Skeletal muscle tissue (tissue), 4 donors: ENCODE data around the gene ZDHHC9. TPM values are rescaled to one million over a fixed set of nuclear protein-coding genes. Genes with fewer than 3 reads are reported as not detected.

Experiments
- H3K27ac ChIP-seq: one replicate; pipeline ENCODE4 v1.7.0; 2013; ENCODE audit warnings: mild to moderate bottlenecking, low read depth, low read length, inconsistent platforms
- H3K27me3 ChIP-seq, 3 donors: one replicate each; pipeline ENCODE4 v1.7.0; 2013; ENCODE audit warnings: low read length in 3 of 3; ENCODE audit not compliant: control insufficient read depth in 3 of 3, insufficient read depth in 3 of 3
- H3K36me3 ChIP-seq, 3 donors: one replicate each; pipeline ENCODE4 v1.7.0; 2013; ENCODE audit warnings: low read length in 3 of 3; ENCODE audit not compliant: control insufficient read depth in 3 of 3, insufficient read depth in 3 of 3
- H3K4me1 ChIP-seq, 3 donors: one replicate each; pipeline ENCODE4 v1.7.0; 2013; ENCODE audit warnings: low read length in 3 of 3, mild to moderate bottlenecking in 3 of 3; ENCODE audit not compliant: control insufficient read depth in 3 of 3, insufficient read depth in 3 of 3
- H3K4me3 ChIP-seq, 3 donors: one replicate each; pipeline ENCODE4 v1.7.0; 2013; ENCODE audit warnings: low read length in 3 of 3
- H3K9ac ChIP-seq, 3 donors: one replicate each; pipeline ENCODE4 v1.7.0; 2013; ENCODE audit warnings: low read length in 3 of 3, mild to moderate bottlenecking in 3 of 3, moderate library complexity in 2 of 3, low read depth in 1 of 3
- H3K9me3 ChIP-seq, 3 donors: one replicate each; pipeline ENCODE4 v1.7.0; 2013; ENCODE audit warnings: low read length in 3 of 3; ENCODE audit not compliant: control insufficient read depth in 3 of 3
- total RNA-seq: library from RNA; depleted of rRNA; stranded (reverse); fragments of >200 nt; gene quantifications from one replicate; pipeline ENCODE4 v1.2.3, GENCODE V29; 2014
- donor health status: Osteomylitis.

Gene ZDHHC9
- total RNA-seq, 1 donor from 2014 or later, result 17.7 TPM

GRCh38 chrX:129823522-129823921, 20.2 kb downstream of the ZDHHC9 start:
- no peaks in the 10 kb centered on the region for H3K27me3 ChIP-seq
- no peaks in the 10 kb centered on the region for H3K9me3 ChIP-seq
- no peak overlapping the region for H3K9ac ChIP-seq
- H3K4me3 ChIP-seq, result no peak overlapping the region
- no peaks in the 10 kb centered on the region for H3K4me1 ChIP-seq
- H3K36me3 ChIP-seq, result no peaks in the 10 kb centered on the region
- H3K27ac ChIP-seq, result no peak overlapping the region

- no peak overlapping the region for H3K4me3 ChIP-seq
- no peak overlapping the region for H3K9ac ChIP-seq
- H3K4me1 ChIP-seq, result no peaks in the 10 kb centered on the region
- H3K27ac ChIP-seq, result no peak overlapping the region
- no peaks in the 10 kb centered on the region for H3K9me3 ChIP-seq
- no peaks in the 10 kb centered on the region for H3K36me3 ChIP-seq
- H3K27me3 ChIP-seq, result no peaks in the 10 kb centered on the region
Observed at GRCh38 chrX:129823115-129823514, 20.6 kb downstream of the ZDHHC9 start.

GRCh38 chrX:129818123-129818522, 25.6 kb downstream of the ZDHHC9 start:
- H3K27ac ChIP-seq, result no peak overlapping the region
- no peaks in the 10 kb centered on the region for H3K27me3 ChIP-seq
- no peaks in the 10 kb centered on the region for H3K9me3 ChIP-seq
- H3K36me3 ChIP-seq, result no peaks in the 10 kb centered on the region
- no peaks in the 10 kb centered on the region for H3K4me1 ChIP-seq
- no peak overlapping the region for H3K4me3 ChIP-seq
- H3K9ac ChIP-seq, result no peak overlapping the region

- peaks cover 3 to 8% (median 5%) of the 10 kb centered on the region in 3 donors for H3K36me3 ChIP-seq
Observed at GRCh38 chrX:129813662-129814368, 29.9 kb downstream of the ZDHHC9 start.

GRCh38 chrX:129808829-129809796, 34.6 kb downstream of the ZDHHC9 start:
- Histone ChIP-seq H3K4me3 (no peak overlapping the region), H3K4me1 (no peaks in the 10 kb centered on the region), H3K27me3 (no peaks in the 10 kb centered on the region), H3K36me3 (peaks cover 3 to 13% (median 5%) of the 10 kb centered on the region in 3 donors), H3K27ac (no peak overlapping the region), H3K9me3 (no peaks in the 10 kb centered on the region), H3K9ac (no peak overlapping the region)

More at GRCh38 chrX:129813662-129814368, 29.9 kb downstream of the ZDHHC9 start:
- no peaks in the 10 kb centered on the region for H3K27me3 ChIP-seq
- H3K9me3 ChIP-seq, result no peaks in the 10 kb centered on the region
- H3K9ac ChIP-seq, result no peak overlapping the region
- no peaks in the 10 kb centered on the region for H3K4me1 ChIP-seq
- no peak overlapping the region for H3K4me3 ChIP-seq
- no peak overlapping the region for H3K27ac ChIP-seq

GRCh38 chrX:129808158-129808828, 35.4 kb downstream of the ZDHHC9 start:
- Histone ChIP-seq H3K27ac (no peak overlapping the region), H3K9me3 (no peaks in the 10 kb centered on the region), H3K27me3 (no peaks in the 10 kb centered on the region), H3K4me3 (no peak overlapping the region), H3K36me3 (peaks cover 3 to 13% (median 5%) of the 10 kb centered on the region in 3 donors), H3K9ac (no peak overlapping the region), H3K4me1 (no peaks in the 10 kb centered on the region)

- Histone ChIP-seq H3K4me3 (no peak overlapping the region), H3K9me3 (no peaks in the 10 kb centered on the region), H3K4me1 (no peaks in the 10 kb centered on the region), H3K9ac (no peak overlapping the region), H3K27ac (no peak overlapping the region), H3K27me3 (no peaks in the 10 kb centered on the region), H3K36me3 (peaks cover 0 to 5% (median 0%) of the 10 kb centered on the region in 3 donors)
Observed at GRCh38 chrX:129804806-129805205, 38.9 kb downstream of the ZDHHC9 start.

- Histone ChIP-seq H3K27ac (no peak overlapping the region), H3K36me3 (peaks cover 0 to 5% (median 0%) of the 10 kb centered on the region in 3 donors), H3K4me1 (no peaks in the 10 kb centered on the region), H3K4me3 (no peak overlapping the region), H3K9ac (no peak overlapping the region), H3K27me3 (no peaks in the 10 kb centered on the region), H3K9me3 (no peaks in the 10 kb centered on the region)
Observed at GRCh38 chrX:129802863-129803262, 40.8 kb downstream of the ZDHHC9 start.

GRCh38 chrX:129800186-129800585, 43.5 kb downstream of the ZDHHC9 start:
- H3K27me3 ChIP-seq, result no peaks in the 10 kb centered on the region
- H3K9ac ChIP-seq, result no peak overlapping the region
- H3K36me3 ChIP-seq, result no peaks in the 10 kb centered on the region
- no peak overlapping the region for H3K27ac ChIP-seq
- no peaks in the 10 kb centered on the region for H3K4me1 ChIP-seq
- no peaks in the 10 kb centered on the region for H3K9me3 ChIP-seq
- no peak overlapping the region for H3K4me3 ChIP-seq
